Astrocyte (in vitro differentiated cells and primary cell): ENCODE results near the gene SLC2A2.

Experiments used
- EZH2 ChIP-seq: IDR thresholded peaks from 2 replicates; pipeline ENCODE4 v1.6.1; 2012; ENCODE audit warnings: mild to moderate bottlenecking, low read length, inconsistent platforms; ENCODE audit not compliant: insufficient read depth
- TF ChIP-seq, protein P1 (sequence below): IDR thresholded peaks from 2 replicates; pipeline ENCODE4 v1.5.1; 2011; ENCODE audit warnings: low read depth, mild to moderate bottlenecking, inconsistent platforms, low read length, moderate library complexity; ENCODE audit not compliant: insufficient read depth

DNA sequence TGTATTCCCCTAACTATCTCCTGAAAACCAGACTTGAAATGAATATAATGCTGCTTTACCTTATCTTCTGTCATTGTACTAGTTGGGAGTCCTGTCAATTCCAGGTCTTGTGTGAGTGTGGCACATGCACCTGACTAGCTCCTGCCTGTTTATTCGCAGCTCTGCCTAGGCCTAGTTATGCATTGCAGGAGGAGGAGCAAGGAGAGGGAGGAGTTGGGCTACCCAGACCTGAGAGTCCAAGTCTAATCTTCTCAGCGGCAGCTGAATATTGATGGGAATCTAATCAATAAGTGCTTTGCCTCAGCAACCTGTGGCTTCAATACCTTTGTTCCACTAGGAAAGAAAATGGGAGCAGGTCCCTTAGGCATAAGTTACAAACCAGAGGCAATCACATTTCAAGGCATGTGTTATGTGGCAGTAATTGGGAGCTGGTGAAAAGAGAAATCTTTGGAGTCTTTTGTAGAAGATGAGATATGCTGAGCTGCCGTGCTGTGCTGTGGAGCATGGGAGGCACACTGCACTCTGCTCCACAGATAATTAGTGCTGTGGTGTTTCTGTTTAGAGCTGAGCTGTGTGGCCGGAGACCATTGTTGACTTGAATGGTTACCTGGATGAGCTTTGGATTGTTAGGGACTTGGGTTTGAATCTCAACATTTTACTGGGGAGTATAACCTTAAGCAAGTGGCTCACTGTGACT is at the start of gene SLC2A2:
- TF ChIP-seq, protein P1, sequence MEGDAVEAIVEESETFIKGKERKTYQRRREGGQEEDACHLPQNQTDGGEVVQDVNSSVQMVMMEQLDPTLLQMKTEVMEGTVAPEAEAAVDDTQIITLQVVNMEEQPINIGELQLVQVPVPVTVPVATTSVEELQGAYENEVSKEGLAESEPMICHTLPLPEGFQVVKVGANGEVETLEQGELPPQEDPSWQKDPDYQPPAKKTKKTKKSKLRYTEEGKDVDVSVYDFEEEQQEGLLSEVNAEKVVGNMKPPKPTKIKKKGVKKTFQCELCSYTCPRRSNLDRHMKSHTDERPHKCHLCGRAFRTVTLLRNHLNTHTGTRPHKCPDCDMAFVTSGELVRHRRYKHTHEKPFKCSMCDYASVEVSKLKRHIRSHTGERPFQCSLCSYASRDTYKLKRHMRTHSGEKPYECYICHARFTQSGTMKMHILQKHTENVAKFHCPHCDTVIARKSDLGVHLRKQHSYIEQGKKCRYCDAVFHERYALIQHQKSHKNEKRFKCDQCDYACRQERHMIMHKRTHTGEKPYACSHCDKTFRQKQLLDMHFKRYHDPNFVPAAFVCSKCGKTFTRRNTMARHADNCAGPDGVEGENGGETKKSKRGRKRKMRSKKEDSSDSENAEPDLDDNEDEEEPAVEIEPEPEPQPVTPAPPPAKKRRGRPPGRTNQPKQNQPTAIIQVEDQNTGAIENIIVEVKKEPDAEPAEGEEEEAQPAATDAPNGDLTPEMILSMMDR: no peak
- TF ChIP-seq EZH2: no peak
